ENCODE results near the gene FAM120AOS. TPM values are rescaled to one million over a fixed set of nuclear protein-coding genes. Genes with fewer than 3 reads are reported as not detected.

The FAM120AOS gene
- total RNA-seq, 1 donor from 2014 or later, result 39.1 TPM

DNA sequence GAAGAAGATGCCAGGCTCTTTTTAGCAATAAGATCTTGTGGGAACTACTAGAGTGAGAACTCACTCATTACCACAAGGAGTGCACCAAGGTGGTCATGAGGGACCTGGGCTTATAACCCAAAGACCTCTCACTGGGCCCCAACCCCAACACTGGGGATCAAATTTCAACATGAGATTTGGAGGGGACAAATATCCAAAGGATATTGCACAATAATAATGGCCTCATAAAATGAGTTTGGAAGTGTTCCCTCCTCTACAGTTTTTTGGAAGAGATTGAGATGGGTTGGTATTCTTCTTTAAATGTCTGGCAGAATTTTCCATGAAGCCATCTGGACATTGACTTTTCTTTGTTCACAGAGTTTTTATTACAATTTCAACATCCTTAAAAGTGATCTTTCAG lies 39.9 kb downstream of the FAM120AOS start:
- intact Hi-C loops (cut with DNase I), result no loop called here
- DNase-seq (ENCODE audit: low spot score), result no peak

DNA sequence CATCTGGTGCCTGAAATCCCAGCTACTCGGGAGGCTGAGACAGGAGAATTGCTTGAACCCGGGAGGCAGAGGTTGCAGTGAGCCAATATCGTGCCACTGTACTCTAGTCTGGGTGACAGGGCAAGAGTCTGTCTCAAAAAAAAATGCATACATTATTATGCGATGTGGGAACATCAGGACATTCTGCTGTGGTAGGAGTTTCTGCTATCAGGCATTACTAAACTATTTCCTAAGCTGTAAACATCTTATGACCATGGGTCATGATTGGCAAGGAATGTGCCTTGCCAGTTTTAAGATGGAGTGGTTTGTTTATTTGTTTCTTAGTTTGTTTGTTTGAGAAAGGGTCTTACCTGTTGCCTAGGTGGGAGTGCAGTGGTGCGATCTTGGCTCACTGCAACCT lies 47.0 kb downstream of the FAM120AOS start:
- DNase-seq (ENCODE audit: low spot score), result no peak
- intact Hi-C loops (cut with DNase I), result no loop called here

DNA sequence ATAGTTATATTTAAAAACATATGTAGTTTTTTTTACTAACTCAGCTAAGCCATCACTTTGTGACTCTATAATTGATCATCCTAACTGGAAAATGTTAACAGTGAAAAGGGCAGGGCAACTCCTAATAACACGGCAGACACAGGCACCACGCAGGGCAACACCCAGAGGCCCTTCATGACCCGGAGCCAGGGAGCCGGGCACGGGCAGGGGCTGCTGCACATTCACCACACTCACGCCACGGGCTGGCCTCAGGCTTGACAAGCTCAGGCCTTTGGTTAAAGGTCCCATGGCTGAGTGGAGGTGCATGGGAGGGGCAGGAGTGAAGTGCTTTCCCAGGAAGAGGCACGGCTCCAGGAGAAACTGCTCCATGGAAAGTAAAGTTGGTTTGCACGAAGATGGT lies 54.9 kb downstream of the FAM120AOS start:
- intact Hi-C loops (cut with DNase I), result no loop called here

DNA sequence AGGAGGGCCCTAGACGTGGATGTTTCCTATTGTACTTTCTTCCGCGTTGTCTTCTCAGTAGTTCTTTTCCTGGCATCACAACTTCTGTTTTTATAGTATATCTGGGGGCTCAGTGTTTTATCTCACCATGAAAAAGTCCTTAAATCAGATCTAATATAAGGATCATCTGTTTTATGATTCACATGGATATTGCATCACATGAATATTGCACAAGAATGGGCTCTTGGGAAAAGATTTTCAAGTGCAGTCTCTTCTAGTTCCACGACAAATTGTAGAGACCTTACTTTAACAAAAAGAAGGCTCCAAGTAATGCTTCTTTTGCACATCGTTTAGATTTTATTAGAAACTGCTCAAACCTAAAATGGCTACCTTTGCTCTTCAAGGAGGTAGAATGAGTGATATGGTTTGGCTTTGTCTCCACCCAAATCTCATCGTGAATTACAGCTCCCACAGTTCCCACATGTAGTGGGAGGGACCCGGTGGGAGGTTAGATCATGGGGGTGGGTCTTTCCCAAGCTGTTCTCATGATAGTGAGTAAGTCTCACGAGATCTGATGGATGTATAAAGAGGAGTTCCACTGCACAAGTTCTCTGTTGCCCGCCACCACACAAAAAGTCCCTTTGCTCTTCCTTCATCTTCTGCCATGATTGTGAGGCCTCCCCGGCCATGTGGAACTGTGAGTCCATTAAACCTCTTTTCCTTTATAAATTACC lies 55.6 kb downstream of the FAM120AOS start:
- intact Hi-C loops (cut with DNase I), result no loop called here

More for the DNA sequence above, 54.9 kb downstream of the FAM120AOS start:
- DNase-seq (ENCODE audit: low spot score), result no peak

More for the DNA sequence above, 55.6 kb downstream of the FAM120AOS start:
- no peak for DNase-seq (ENCODE audit: low spot score)

Other genes with a start within 250 kb of the FAM120AOS start
- 116 TPM for gene FAM120A, start 1.9 kb downstream of the FAM120AOS start, total RNA-seq
- 24.5 TPM for gene PHF2, start 123.0 kb upstream of the FAM120AOS start, total RNA-seq

Data from cardiac septum (tissue), 1 donor.